Esophagus muscularis mucosa (tissue), 4 donors: Measurements from ENCODE around the gene ZNF692. TPM values are rescaled to one million over a fixed set of nuclear protein-coding genes. Genes with fewer than 3 reads are reported as not detected.
A peak's percentile ranks its signal among the peaks of the same experiment; 100 is the strongest.

ENCODE experiments used
- DNase-seq: peaks from one replicate; pipeline ENCODE4 v3.0.0-alpha.2; 2017; ENCODE audit errors: extremely low spot score
- H3K27ac ChIP-seq, 4 donors: fragments of 200-600 bp; sonication (generic); replicated peaks in 1 of 4; 1 replicate in 3 of 4; 2 replicates in 1 of 4; pipeline ENCODE4 v1.5.1; 2016 to 2019; ENCODE audit warnings: mild to moderate bottlenecking in 1 of 4
- H3K27me3 ChIP-seq, 4 donors: fragments of 200-600 bp; sonication (generic); one replicate each; pipeline versions ENCODE4 v1.5.1 to v1.6.0; 2016 to 2019
- H3K36me3 ChIP-seq, 4 donors: fragments of 200-600 bp; sonication (generic); one replicate each; pipeline ENCODE4 v1.5.1; 2016 to 2019
- H3K4me1 ChIP-seq, 4 donors: fragments of 200-600 bp; sonication (generic); one replicate each; pipeline ENCODE4 v1.5.1; 2016 to 2019
- H3K4me3 ChIP-seq, 4 donors: fragments of 200-600 bp; sonication (generic); 1 replicate in 2 of 4; 2 replicates in 2 of 4; pipeline ENCODE4 v1.5.1; 2016 to 2019; ENCODE audit warnings: mild to moderate bottlenecking in 4 of 4, moderate library complexity in 1 of 4
- H3K9me3 ChIP-seq, 4 donors: fragments of 200-600 bp; sonication (generic); 1 replicate in 3 of 4; 2 replicates in 1 of 4; pipeline ENCODE4 v1.5.1; 2016 to 2019
- EP300 ChIP-seq: sonication (generic); formaldehyde crosslinking; IDR thresholded peaks from one replicate; pipeline ENCODE4 v1.6.1; 2017; ENCODE audit warnings: antibody characterized with exemption
- POLR2A ChIP-seq: fragments of 450-650 bp; IDR thresholded peaks from one replicate; pipeline ENCODE4 v1.6.1; 2017; ENCODE audit warnings: antibody characterized with exemption, moderate library complexity, mild to moderate bottlenecking, low read depth
- POLR2AphosphoS5 ChIP-seq, 2 donors: sonication (generic); formaldehyde crosslinking; IDR thresholded peaks; one replicate each; pipeline ENCODE4 v1.6.1; 2017; ENCODE audit warnings: antibody characterized with exemption in 2 of 2
- WGBS: methylation state at CpG from one replicate; pipeline ENCODE4 v1.1.5; 2018; 5-methylcytosine and 5-hydroxymethylcytosine counted together
- intact Hi-C: fragments of 100-400 bp; cut with DNase I; formaldehyde crosslinking; loops from one replicate; pipeline ENCODE4 v1.15.1; 2023
- total RNA-seq, 4 donors: library from RNA; depleted of rRNA; stranded (reverse); fragments of >200 nt; gene quantifications; one replicate each; pipeline versions ENCODE4 v1.1.0 to v1.2.1, GENCODE V29; 2016
- TF ChIP-seq, protein P1 (sequence below), 3 experiments: fragments of 200-600 bp in 2 of 3; fragments of 450-650 bp in 1 of 3; sonication (generic) in 2 of 3; IDR thresholded peaks; one replicate each; pipeline ENCODE4 v1.5.1; 2017 to 2019; ENCODE audit warnings: antibody characterized with exemption in 3 of 3, mild to moderate bottlenecking in 2 of 3, moderate library complexity in 1 of 3

Gene ZNF692
- total RNA-seq, 4 donors from 2014 or later = 19.4 to 37.3 (median 30.5) TPM

DNA sequence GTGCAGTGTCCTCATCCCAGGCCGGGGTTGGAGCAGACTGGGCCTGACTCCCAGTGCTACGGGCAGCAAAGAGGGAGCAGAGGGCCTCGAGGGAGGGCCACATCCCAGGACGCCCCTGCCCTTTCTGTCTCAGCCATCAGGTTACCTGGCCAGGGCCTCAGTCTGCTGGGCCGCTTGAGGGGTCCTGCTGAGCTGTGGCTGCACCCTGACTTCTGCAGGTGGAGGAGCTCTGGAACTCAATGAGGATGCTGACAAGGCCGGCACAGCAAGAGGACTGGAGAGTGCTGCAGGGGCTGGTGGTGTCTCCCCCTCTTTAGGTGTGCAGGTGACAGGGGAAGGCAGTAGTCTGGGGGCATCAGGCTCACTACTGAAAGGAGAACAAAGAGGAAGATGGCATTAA, 3.3 kb downstream of the ZNF692 start:
- no peaks in the 10 kb centered on the region for H3K27me3 ChIP-seq
- WGBS = 100% methylated on average over 2 of the region's 6 CpGs
- no peak overlapping the region for H3K27ac ChIP-seq
- intact Hi-C loops = no loop called here
- peaks cover 0 to 38% (median 34%) of the 10 kb centered on the region in 4 donors for H3K36me3 ChIP-seq
- peaks cover 21 to 37% (median 29%) of the 10 kb centered on the region in 4 donors for H3K4me1 ChIP-seq
- no peak for DNase-seq
- H3K9me3 ChIP-seq = no peaks in the 10 kb centered on the region
- no peak overlapping the region for H3K4me3 ChIP-seq
- TF ChIP-seq POLR2AphosphoS5 (IDR thresholded peaks at IDR 0.05) (no peak), EP300 (no peak), POLR2A (no peak)
- TF ChIP-seq, protein P1, sequence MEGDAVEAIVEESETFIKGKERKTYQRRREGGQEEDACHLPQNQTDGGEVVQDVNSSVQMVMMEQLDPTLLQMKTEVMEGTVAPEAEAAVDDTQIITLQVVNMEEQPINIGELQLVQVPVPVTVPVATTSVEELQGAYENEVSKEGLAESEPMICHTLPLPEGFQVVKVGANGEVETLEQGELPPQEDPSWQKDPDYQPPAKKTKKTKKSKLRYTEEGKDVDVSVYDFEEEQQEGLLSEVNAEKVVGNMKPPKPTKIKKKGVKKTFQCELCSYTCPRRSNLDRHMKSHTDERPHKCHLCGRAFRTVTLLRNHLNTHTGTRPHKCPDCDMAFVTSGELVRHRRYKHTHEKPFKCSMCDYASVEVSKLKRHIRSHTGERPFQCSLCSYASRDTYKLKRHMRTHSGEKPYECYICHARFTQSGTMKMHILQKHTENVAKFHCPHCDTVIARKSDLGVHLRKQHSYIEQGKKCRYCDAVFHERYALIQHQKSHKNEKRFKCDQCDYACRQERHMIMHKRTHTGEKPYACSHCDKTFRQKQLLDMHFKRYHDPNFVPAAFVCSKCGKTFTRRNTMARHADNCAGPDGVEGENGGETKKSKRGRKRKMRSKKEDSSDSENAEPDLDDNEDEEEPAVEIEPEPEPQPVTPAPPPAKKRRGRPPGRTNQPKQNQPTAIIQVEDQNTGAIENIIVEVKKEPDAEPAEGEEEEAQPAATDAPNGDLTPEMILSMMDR (IDR thresholded peaks at IDR 0.05) = no peak

DNA sequence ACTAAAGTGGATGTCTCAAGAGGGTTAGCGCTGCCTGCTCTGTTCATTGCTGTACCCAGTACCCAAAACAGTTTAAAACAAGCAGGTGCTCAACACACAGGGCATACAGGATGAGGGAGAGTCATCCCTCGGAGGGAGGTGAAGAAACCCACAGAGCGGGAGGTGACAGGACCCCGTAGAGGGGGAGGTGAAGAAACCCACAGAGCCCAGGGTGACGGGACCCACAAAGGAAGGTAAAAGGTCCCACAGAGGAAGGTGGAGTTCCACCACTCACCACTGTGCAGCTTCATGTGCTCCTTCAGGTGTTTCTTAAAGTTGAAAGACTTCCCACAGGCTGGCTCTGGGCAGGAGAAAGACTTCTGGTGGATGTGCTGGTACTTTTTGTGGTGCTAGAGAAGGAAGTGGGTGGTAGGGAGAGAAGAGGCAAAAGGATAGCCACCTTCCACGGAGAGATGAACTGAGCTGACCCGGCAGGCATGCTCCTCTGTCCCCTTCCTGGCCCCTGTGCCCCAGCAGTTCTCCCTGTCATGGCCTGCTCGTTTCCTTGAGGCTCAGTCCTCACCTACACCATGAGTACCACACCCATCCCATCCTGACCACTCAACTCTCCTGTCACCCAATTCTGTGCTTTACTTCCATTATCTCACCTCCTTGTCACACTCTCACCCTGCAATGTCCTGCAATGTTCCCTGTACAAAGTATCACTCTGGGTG, 5.1 kb downstream of the ZNF692 start:
- Histone ChIP-seq H3K4me3 (no peak overlapping the region), H3K9me3 (no peaks in the 10 kb centered on the region), H3K27ac (no peak overlapping the region), H3K36me3 (peaks cover 9 to 55% (median 52%) of the 10 kb centered on the region in 4 donors), H3K4me1 (peaks cover 16 to 30% (median 21%) of the 10 kb centered on the region in 4 donors), H3K27me3 (no peaks in the 10 kb centered on the region)
- TF ChIP-seq, protein P1 (IDR thresholded peaks at IDR 0.05) = no peak
- no peak for TF ChIP-seq EP300
- TF ChIP-seq POLR2AphosphoS5 (IDR thresholded peaks at IDR 0.05) = no peak
- TF ChIP-seq POLR2A = no peak
- no peak for DNase-seq
- 87% methylated on average over 8 of the region's 8 CpGs for WGBS
- intact Hi-C loops = no loop called here

DNA sequence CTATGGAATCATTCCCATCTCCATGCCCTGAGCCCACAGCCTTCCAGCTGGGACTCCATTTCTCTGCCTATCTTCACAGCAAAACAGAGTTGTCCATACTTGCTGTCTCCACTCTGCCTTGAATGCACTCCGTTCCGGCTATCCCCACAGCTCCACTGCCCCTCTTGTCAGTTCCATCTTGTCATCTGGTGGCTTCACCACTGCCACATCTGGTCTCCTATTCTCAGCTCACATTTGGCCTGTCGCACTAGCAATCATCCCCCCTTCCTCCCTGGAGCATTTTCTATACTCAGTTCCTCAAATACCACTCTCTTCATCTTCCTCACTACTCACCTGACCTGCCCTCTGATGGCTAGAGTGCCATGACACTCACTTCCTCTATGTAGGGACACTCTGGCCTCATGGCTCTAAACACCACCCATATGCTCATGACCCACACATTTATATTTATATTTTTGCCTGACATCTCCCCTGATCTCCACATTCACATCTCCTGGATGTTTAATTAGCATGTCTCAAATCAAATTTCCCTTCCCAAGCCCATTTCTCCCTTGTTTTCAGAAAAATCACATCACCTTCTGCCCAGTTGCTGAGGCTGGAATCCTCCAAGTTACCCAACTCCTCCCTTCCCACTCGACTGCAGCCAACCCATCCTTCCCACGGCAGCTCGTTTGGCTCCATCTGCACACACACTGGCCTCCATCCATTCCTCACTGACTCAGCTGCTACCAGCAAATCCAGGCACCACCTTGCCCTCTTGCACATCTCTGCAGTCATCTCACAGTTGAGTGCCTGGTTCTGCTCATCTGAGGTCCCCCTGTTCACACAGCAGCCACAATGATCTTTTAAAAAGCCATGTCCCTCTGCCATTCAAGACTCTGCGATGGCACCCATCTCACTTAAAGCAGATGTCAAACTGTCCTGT, 6.1 kb downstream of the ZNF692 start:
- Histone ChIP-seq H3K27ac (peak overlapping the region in 1 of 4 donors; percentile 17), H3K4me1 (peaks cover 9 to 20% (median 11%) of the 10 kb centered on the region in 4 donors), H3K4me3 (no peak overlapping the region), H3K27me3 (no peaks in the 10 kb centered on the region), H3K36me3 (peaks cover 20 to 66% (median 63%) of the 10 kb centered on the region in 4 donors), H3K9me3 (no peaks in the 10 kb centered on the region)
- DNase-seq = no peak
- intact Hi-C loops = no loop called here
- TF ChIP-seq POLR2A (no peak), POLR2AphosphoS5 (IDR thresholded peaks at IDR 0.05) (no peak), EP300 (no peak)
- TF ChIP-seq, protein P1 (IDR thresholded peaks at IDR 0.05) = no peak
- WGBS = 75% methylated on average over 7 of the region's 7 CpGs

DNA sequence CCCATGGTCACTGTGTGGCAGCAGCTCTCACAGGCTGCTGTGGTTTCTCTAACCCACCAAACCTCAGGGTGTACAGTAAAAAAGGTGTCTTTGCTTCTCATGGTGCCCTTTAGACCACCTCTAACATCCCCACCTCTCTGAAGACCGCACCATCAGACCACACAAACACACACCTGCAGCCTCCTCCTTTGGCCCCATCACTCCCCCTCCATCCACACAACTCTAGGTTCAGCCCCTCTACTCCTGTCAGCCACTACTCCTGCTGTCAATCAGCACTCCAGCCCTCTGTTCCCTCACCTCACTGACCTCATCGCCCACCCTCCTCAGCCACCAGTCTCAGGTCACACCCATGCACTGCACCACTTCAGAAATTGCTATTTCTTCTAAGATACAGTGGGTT, 7.5 kb downstream of the ZNF692 start:
- Histone ChIP-seq H3K4me3 (no peak overlapping the region), H3K27me3 (no peaks in the 10 kb centered on the region), H3K4me1 (peaks cover 0 to 12% (median 3%) of the 10 kb centered on the region in 4 donors), H3K27ac (no peak overlapping the region), H3K9me3 (no peaks in the 10 kb centered on the region), H3K36me3 (peaks cover 34 to 80% (median 76%) of the 10 kb centered on the region in 4 donors)
- intact Hi-C loops = no loop called here
- WGBS = 95% methylated on average over 2 of the region's 2 CpGs
- no peak for DNase-seq
- TF ChIP-seq EP300 = no peak
- TF ChIP-seq, protein P1 (IDR thresholded peaks at IDR 0.05) = no peak
